HG02678 (cell line): Measurements from ENCODE around the gene PPP2R2D.

ENCODE experiments used
- ATAC-seq: cut with Tn5 transposase; IDR thresholded peaks from one replicate; pipeline ENCODE4 v1.9.1; 2021; ENCODE audit warnings: mild to moderate bottlenecking, moderate library complexity; ENCODE audit not compliant: unreplicated experiment

PPP2R2D gene

GRCh38 chr10:131991726-131992125 lies 90.9 kb downstream of the PPP2R2D start:
- no peak for ATAC-seq

GRCh38 chr10:131993275-131993674 lies 92.5 kb downstream of the PPP2R2D start:
- ATAC-seq: no peak

GRCh38 chr10:131994435-131994834 lies 93.6 kb downstream of the PPP2R2D start:
- ATAC-seq: no peak

- ATAC-seq: no peak
These were observed 95.9 kb downstream of the PPP2R2D start for GRCh38 chr10:131996466-131997365.

GRCh38 chr10:131997366-131998049 lies 96.7 kb downstream of the PPP2R2D start:
- no peak for ATAC-seq

GRCh38 chr10:131998050-131998844 lies 97.4 kb downstream of the PPP2R2D start:
- ATAC-seq: no peak

- ATAC-seq: no peak
These were observed 98.3 kb downstream of the PPP2R2D start for GRCh38 chr10:131998845-131999681.

GRCh38 chr10:132001238-132001972 lies 100.6 kb downstream of the PPP2R2D start:
- no peak for ATAC-seq

GRCh38 chr10:132002004-132002403 lies 101.2 kb downstream of the PPP2R2D start:
- no peak for ATAC-seq

- no peak for ATAC-seq
These were observed 102.6 kb downstream of the PPP2R2D start for GRCh38 chr10:132003282-132003924.

- ATAC-seq: no peak
These were observed 103.2 kb downstream of the PPP2R2D start for GRCh38 chr10:132004052-132004451.

GRCh38 chr10:132005147-132005546 lies 104.3 kb downstream of the PPP2R2D start:
- ATAC-seq: no peak

GRCh38 chr10:132006966-132007365 lies 106.2 kb downstream of the PPP2R2D start:
- ATAC-seq: no peak

GRCh38 chr10:132007681-132008080 lies 106.9 kb downstream of the PPP2R2D start:
- ATAC-seq: no peak
